Adipocyte (in vitro differentiated cells): Measurements from ENCODE around the gene DOCK3.
A peak's percentile ranks its signal among the peaks of the same experiment; 100 is the strongest.
"Not testable (repeated sequence)": the region's sequence is repeated elsewhere in the genome, so short reads cannot be mapped to it uniquely, and the experiment has no call there.

Experiments used
- DNase-seq: peaks from one replicate; pipeline ENCODE4 v3.0.0-alpha.2; 2015; ENCODE audit warnings: low read depth
- H3K27me3 ChIP-seq: replicated peaks from 2 replicates; pipeline ENCODE4 v1.7.0; 2013; ENCODE audit warnings: mild to moderate bottlenecking, low read length, moderate library complexity; ENCODE audit not compliant: control insufficient read depth, insufficient read depth
- H3K36me3 ChIP-seq: 2 replicates; pipeline ENCODE4 v1.7.0; 2013; ENCODE audit warnings: low read length, mild to moderate bottlenecking, moderate library complexity; ENCODE audit not compliant: control insufficient read depth, insufficient read depth, severe bottlenecking
- H3K4me1 ChIP-seq: 2 replicates; pipeline ENCODE4 v1.7.0; 2013; ENCODE audit warnings: mild to moderate bottlenecking, low read length, moderate library complexity; ENCODE audit not compliant: control insufficient read depth, insufficient read depth
- H3K4me3 ChIP-seq: 2 replicates; pipeline ENCODE4 v1.7.0; 2013; ENCODE audit warnings: mild to moderate bottlenecking, low read length, moderate library complexity
- H3K9ac ChIP-seq: 2 replicates; pipeline ENCODE4 v1.7.0; 2013; ENCODE audit warnings: mild to moderate bottlenecking, low read length, moderate library complexity
- H3K9me3 ChIP-seq: 2 replicates; pipeline ENCODE4 v1.7.0; 2013; ENCODE audit warnings: mild to moderate bottlenecking, low read length, moderate library complexity; ENCODE audit not compliant: control insufficient read depth

The DOCK3 gene

GRCh38 chr3:50953825-50954414 lies 279.2 kb downstream of the DOCK3 start:
- Histone ChIP-seq H3K27me3 (no peaks in the 10 kb centered on the region), H3K9ac (no peak overlapping the region), H3K36me3 (no peaks in the 10 kb centered on the region), H3K9me3 (no peaks in the 10 kb centered on the region), H3K4me1 (no peaks in the 10 kb centered on the region), H3K4me3 (no peak overlapping the region)
- DNase-seq: no peak

- no peak for DNase-seq
- no peaks in the 10 kb centered on the region for H3K4me1 ChIP-seq
- no peaks in the 10 kb centered on the region for H3K36me3 ChIP-seq
- H3K9me3 ChIP-seq: no peaks in the 10 kb centered on the region
- no peaks in the 10 kb centered on the region for H3K27me3 ChIP-seq
- no peak overlapping the region for H3K9ac ChIP-seq
- no peak overlapping the region for H3K4me3 ChIP-seq
Observed at GRCh38 chr3:50961386-50961785, 286.7 kb downstream of the DOCK3 start.

GRCh38 chr3:50971487-50971924 lies 296.8 kb downstream of the DOCK3 start:
- Histone ChIP-seq H3K9me3 (peaks cover 5% of the 10 kb centered on the region), H3K36me3 (no peaks in the 10 kb centered on the region), H3K4me1 (no peaks in the 10 kb centered on the region), H3K4me3 (no peak overlapping the region), H3K9ac (no peak overlapping the region), H3K27me3 (no peaks in the 10 kb centered on the region)
- peak; percentile 70 for DNase-seq

GRCh38 chr3:50972029-50972428 lies 297.3 kb downstream of the DOCK3 start:
- Histone ChIP-seq H3K4me1 (no peaks in the 10 kb centered on the region), H3K9me3 (peaks cover 5% of the 10 kb centered on the region), H3K9ac (no peak overlapping the region), H3K4me3 (no peak overlapping the region), H3K36me3 (no peaks in the 10 kb centered on the region), H3K27me3 (no peaks in the 10 kb centered on the region)
- no peak for DNase-seq

GRCh38 chr3:50978586-50978985 lies 303.9 kb downstream of the DOCK3 start:
- DNase-seq, H3K4me3 ChIP-seq, H3K36me3 ChIP-seq, H3K27me3 ChIP-seq, H3K9ac ChIP-seq, H3K9me3 ChIP-seq, H3K4me1 ChIP-seq: not testable (repeated sequence)

- H3K4me1 ChIP-seq: no peaks in the 10 kb centered on the region
- DNase-seq: no peak
- H3K36me3 ChIP-seq: no peaks in the 10 kb centered on the region
- no peak overlapping the region for H3K9ac ChIP-seq
- H3K9me3 ChIP-seq: no peaks in the 10 kb centered on the region
- no peak overlapping the region for H3K4me3 ChIP-seq
- no peaks in the 10 kb centered on the region for H3K27me3 ChIP-seq
Observed at GRCh38 chr3:50978991-50979667, 304.4 kb downstream of the DOCK3 start.

- H3K4me1 ChIP-seq: no peaks in the 10 kb centered on the region
Observed at GRCh38 chr3:50982540-50983325, 308.0 kb downstream of the DOCK3 start.

GRCh38 chr3:50983887-50984286 lies 309.2 kb downstream of the DOCK3 start:
- Histone ChIP-seq H3K36me3 (no peaks in the 10 kb centered on the region), H3K27me3 (no peaks in the 10 kb centered on the region), H3K9me3 (no peaks in the 10 kb centered on the region), H3K4me1 (no peaks in the 10 kb centered on the region), H3K4me3 (no peak overlapping the region), H3K9ac (no peak overlapping the region)
- DNase-seq: no peak

More at GRCh38 chr3:50982540-50983325, 308.0 kb downstream of the DOCK3 start:
- Histone ChIP-seq H3K36me3 (no peaks in the 10 kb centered on the region), H3K9ac (no peak overlapping the region), H3K9me3 (no peaks in the 10 kb centered on the region), H3K27me3 (no peaks in the 10 kb centered on the region), H3K4me3 (no peak overlapping the region)
- DNase-seq: no peak

GRCh38 chr3:50985893-50986292 lies 311.2 kb downstream of the DOCK3 start:
- Histone ChIP-seq H3K9ac (no peak overlapping the region), H3K36me3 (no peaks in the 10 kb centered on the region), H3K9me3 (no peaks in the 10 kb centered on the region), H3K4me3 (no peak overlapping the region), H3K4me1 (no peaks in the 10 kb centered on the region), H3K27me3 (no peaks in the 10 kb centered on the region)
- DNase-seq: no peak

GRCh38 chr3:50986726-50987125 lies 312.0 kb downstream of the DOCK3 start:
- no peaks in the 10 kb centered on the region for H3K36me3 ChIP-seq
- no peak for DNase-seq
- H3K27me3 ChIP-seq: no peaks in the 10 kb centered on the region
- peaks cover 5% of the 10 kb centered on the region for H3K9me3 ChIP-seq
- no peak overlapping the region for H3K4me3 ChIP-seq
- no peak overlapping the region for H3K9ac ChIP-seq
- H3K4me1 ChIP-seq: no peaks in the 10 kb centered on the region

- Histone ChIP-seq H3K4me1 (no peaks in the 10 kb centered on the region), H3K27me3 (no peaks in the 10 kb centered on the region), H3K9me3 (peaks cover 10% of the 10 kb centered on the region), H3K36me3 (no peaks in the 10 kb centered on the region), H3K9ac (no peak overlapping the region), H3K4me3 (no peak overlapping the region)
- no peak for DNase-seq
Observed at GRCh38 chr3:50994537-50994936, 319.8 kb downstream of the DOCK3 start.
